GM18907 (cell line): ENCODE data around the gene DTNB.

Experiments
- ATAC-seq: cut with Tn5 transposase; IDR thresholded peaks from one replicate; pipeline ENCODE4 v1.9.1; 2021; ENCODE audit warnings: mild to moderate bottlenecking, moderate library complexity; ENCODE audit not compliant: unreplicated experiment

The DTNB gene

GRCh38 chr2:25355270-25355669 is 318.1 kb downstream of the DTNB start:
- no peak for ATAC-seq

GRCh38 chr2:25354116-25354515 is 319.3 kb downstream of the DTNB start:
- no peak for ATAC-seq

- no peak for ATAC-seq
Observed at GRCh38 chr2:25349397-25349796, 324.0 kb downstream of the DTNB start.

- ATAC-seq = no peak
Observed at GRCh38 chr2:25347846-25348245, 325.5 kb downstream of the DTNB start.

- no peak for ATAC-seq
Observed at GRCh38 chr2:25347205-25347815, 326.1 kb downstream of the DTNB start.

GRCh38 chr2:25343187-25343825 is 330.1 kb downstream of the DTNB start:
- no peak for ATAC-seq

- ATAC-seq = peak; percentile 79
Observed at GRCh38 chr2:25342372-25343186, 330.8 kb downstream of the DTNB start.

GRCh38 chr2:25341753-25342371 is 331.5 kb downstream of the DTNB start, which contains the start of gene DNMT3A:
DNMT3A (minus strand) TSS chr2:25341925; CDS start chr2:25313984, 27,941 bp downstream.
- ATAC-seq = peak; percentile 32

GRCh38 chr2:25341011-25341727 is 332.2 kb downstream of the DTNB start:
- ATAC-seq = peak; percentile 24

GRCh38 chr2:25340181-25340921 is 333.0 kb downstream of the DTNB start:
- ATAC-seq = no peak

- no peak for ATAC-seq
Observed at GRCh38 chr2:25339791-25340180, 333.6 kb downstream of the DTNB start.

- ATAC-seq = no peak
Observed at GRCh38 chr2:25339211-25339674, 334.1 kb downstream of the DTNB start.

- ATAC-seq = no peak
Observed at GRCh38 chr2:25338401-25338800, 335.0 kb downstream of the DTNB start.

- ATAC-seq = no peak
Observed at GRCh38 chr2:25337891-25338290, 335.5 kb downstream of the DTNB start.

- no peak for ATAC-seq
Observed at GRCh38 chr2:25337276-25337675, 336.1 kb downstream of the DTNB start.

GRCh38 chr2:25336383-25336841 is 337.0 kb downstream of the DTNB start:
- ATAC-seq = no peak

GRCh38 chr2:25335971-25336370 is 337.4 kb downstream of the DTNB start:
- no peak for ATAC-seq

- no peak for ATAC-seq
Observed at GRCh38 chr2:25335204-25335603, 338.2 kb downstream of the DTNB start.

- no peak for ATAC-seq
Observed at GRCh38 chr2:25334482-25334881, 338.9 kb downstream of the DTNB start.

- ATAC-seq = no peak
Observed at GRCh38 chr2:25333981-25334380, 339.4 kb downstream of the DTNB start.
